Activated naive CD8-positive, alpha-beta T cell treated with anti-CD3 and anti-CD28 coated beads for 36 hours (primary cell): ENCODE measurements around the gene RPL12. TPM values are rescaled to one million over a fixed set of nuclear protein-coding genes. Genes with fewer than 3 reads are reported as not detected.

Source experiments
- DNase-seq: peaks from one replicate; pipeline ENCODE4 v3.0.0; 2021
- H3K27ac Mint-ChIP-seq: one replicate; pipeline ENCODE4 v1.8.0; 2022; ENCODE audit warnings: mild to moderate bottlenecking, moderate library complexity, mixed read lengths
- H3K27me3 Mint-ChIP-seq: one replicate; pipeline ENCODE4 v1.8.0; 2022; ENCODE audit warnings: mild to moderate bottlenecking, mixed read lengths
- H3K36me3 Mint-ChIP-seq: one replicate; pipeline ENCODE4 v1.8.0; 2021; ENCODE audit warnings: mild to moderate bottlenecking, mixed read lengths
- H3K4me1 Mint-ChIP-seq: one replicate; pipeline ENCODE4 v1.8.0; 2021; ENCODE audit warnings: mixed read lengths
- H3K4me3 Mint-ChIP-seq: one replicate; pipeline ENCODE4 v1.8.0; 2022; ENCODE audit warnings: mild to moderate bottlenecking, moderate library complexity, mixed read lengths
- H3K9me3 Mint-ChIP-seq: one replicate; pipeline ENCODE4 v1.8.0; 2022; ENCODE audit warnings: mixed read lengths
- total RNA-seq, 2 experiments: library from RNA; stranded (reverse); gene quantifications; one replicate each; pipeline ENCODE4 v1.2.3, GENCODE V29; 2021

The RPL12 gene
- total RNA-seq: 1,000 to 10,000 TPM; 2,007 to 2,108 TPM

DNA sequence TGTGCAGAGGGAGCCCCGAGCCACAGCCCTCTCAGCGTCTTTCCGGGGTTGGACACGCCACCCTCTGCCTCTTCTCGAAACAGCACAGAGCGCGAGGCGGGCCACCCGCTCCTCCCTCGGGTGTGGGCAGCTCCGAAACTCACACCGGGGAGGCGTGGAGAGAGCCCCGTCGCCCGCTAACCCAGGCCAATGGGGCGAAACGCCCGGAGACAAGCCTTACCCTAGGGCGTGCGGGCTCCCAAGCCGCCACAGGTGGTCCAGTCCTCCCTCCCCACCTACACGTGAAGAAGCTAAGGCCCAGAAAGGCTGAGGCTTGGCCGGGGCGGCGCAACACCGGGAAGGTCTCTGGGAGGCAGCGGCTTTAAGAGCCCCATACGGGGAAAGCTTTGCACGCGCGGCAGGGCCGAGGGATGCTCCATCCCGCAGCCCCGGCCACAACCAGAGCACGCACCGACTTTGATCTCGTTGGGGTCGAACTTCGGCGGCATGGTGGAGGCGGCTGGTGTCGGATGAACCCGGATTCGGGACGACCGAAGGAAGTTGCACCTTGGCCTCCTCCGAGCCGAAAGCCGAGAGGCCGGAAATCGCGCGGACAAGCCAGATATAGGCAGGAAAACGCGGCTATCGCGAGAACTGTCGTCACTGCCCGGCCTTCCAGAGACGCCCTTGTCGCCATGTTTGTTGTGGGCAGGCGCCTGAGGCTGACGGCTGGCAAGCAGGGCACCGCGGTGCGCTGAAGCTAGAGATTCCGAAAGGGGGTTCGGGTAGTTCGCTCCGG is at the start of gene RPL12, which contains the start of gene LRSAM1:
TSS of gene RPL12 (minus strand) at position 577 of the 778 bp plus-strand sequence. CDS start at position 488, 89 bp downstream.
TSS of gene LRSAM1 (plus strand) at position 681 of the 778 bp plus-strand sequence. CDS start 3,018 bp downstream, outside the sequence.
- Mint-ChIP-seq H3K4me1 (peaks cover 39% of the 10 kb centered on the region), H3K9me3 (peaks cover 4% of the 10 kb centered on the region), H3K36me3 (peaks cover 60% of the 10 kb centered on the region), H3K4me3 (peak within 1 kb of the TSS; percentile 96), H3K27me3 (peaks cover 18% of the 10 kb centered on the region), H3K27ac (peak within 1 kb of the TSS; percentile 96)
- peak; percentile 94 for DNase-seq

DNA sequence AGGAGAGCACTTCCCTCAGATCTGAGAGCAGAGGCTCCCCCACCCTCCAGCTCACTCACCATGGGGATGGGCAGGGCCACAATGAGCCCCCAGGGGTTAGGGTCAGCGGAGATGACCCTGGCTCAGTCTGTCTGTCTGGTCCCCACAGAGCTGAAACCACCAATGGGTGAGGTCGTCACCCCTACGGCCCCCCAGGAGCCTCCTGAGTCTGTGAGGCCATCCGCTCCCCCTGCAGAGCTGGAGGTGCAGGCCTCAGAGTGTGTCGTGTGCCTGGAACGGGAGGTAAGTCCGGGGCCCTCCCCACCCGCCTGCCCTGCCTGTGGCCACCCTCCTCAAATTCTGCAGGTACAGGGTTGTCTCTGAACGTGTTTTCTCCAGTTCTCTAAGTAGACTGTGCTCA is 49.7 kb upstream of the RPL12 start:
- H3K36me3 Mint-ChIP-seq: peaks cover under 1% of the 10 kb centered on the region
- H3K27ac Mint-ChIP-seq: no peak overlapping the region
- no peak overlapping the region for H3K4me3 Mint-ChIP-seq
- no peaks in the 10 kb centered on the region for H3K27me3 Mint-ChIP-seq
- no peaks in the 10 kb centered on the region for H3K9me3 Mint-ChIP-seq
- DNase-seq: no peak
- H3K4me1 Mint-ChIP-seq: no peaks in the 10 kb centered on the region

DNA sequence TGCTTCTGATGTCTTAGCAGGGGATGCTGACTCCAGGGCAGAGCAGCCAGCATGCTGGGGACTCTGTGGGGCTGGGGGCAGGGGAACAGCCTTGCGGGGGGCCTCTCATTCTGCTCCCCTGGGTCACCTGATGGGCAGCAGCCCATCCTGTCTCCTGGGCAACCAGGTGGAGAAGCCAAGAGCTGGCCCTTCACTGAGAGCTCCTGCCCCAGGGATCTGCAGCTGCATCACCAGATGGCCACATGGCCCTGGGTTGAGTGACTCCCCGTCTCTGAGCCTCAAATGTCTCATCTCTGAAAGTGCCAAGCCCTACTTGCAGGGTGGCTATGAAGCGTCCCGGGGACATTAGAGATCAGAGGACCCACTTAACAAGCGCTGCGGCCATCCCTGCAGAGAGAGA is 49.2 kb upstream of the RPL12 start:
- Mint-ChIP-seq H3K4me3 (no peak overlapping the region), H3K9me3 (no peaks in the 10 kb centered on the region), H3K27ac (no peak overlapping the region), H3K36me3 (peaks cover 2% of the 10 kb centered on the region), H3K4me1 (no peaks in the 10 kb centered on the region), H3K27me3 (no peaks in the 10 kb centered on the region)
- DNase-seq: no peak

DNA sequence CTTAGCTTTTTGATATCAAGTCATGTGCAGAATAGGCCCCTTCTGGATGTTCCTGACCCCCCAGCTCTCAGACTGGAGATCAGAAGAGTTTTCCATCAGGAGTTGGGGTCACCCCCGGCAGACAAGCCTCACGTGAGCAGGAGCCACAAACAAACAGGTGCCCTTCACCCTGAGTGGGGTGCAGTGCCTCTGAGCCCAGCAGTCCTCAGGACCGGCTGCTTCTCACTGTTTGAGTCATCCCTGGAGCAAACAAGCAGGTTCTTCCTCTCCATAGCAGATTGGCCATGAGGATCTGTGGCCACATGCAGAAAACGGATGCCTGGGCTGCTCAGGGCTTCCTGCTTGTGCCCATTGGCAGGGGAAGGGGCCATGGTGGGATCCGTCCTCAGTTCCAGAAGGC is 47.1 kb upstream of the RPL12 start:
- no peaks in the 10 kb centered on the region for H3K9me3 Mint-ChIP-seq
- no peaks in the 10 kb centered on the region for H3K4me1 Mint-ChIP-seq
- no peaks in the 10 kb centered on the region for H3K27me3 Mint-ChIP-seq
- no peak overlapping the region for H3K27ac Mint-ChIP-seq
- DNase-seq: no peak
- H3K4me3 Mint-ChIP-seq: no peak overlapping the region
- H3K36me3 Mint-ChIP-seq: peaks cover 2% of the 10 kb centered on the region

DNA sequence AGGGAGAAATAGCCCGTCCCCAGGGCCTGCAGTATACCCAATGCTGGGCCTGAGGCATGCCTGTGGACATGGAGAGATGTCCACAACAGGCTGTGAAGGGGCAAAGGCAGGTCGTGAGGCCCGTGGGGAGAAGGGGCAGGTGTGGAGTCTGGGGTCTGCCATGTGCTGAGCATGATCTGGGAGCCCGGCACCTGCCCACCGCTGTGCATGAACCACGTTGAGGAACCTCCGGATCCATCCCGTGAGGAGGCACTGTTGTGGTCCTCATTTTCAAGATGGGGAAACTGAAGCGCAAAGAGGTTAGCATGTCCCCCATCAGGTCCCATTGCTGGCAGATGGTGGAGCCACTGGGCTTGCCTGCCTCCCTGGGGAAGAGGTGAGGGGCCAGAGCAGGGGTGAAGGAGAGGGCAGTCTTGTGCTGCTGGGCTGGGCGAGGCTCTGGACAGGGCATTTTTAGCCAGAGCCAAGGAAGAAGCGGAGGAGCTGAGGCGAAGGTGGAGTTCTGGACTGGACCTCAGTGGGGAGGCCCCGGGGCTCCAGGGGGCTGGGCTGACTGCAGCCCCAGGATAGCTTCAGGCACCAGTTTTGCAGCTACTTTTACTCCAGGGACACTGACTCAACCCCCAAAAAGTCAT is 46.6 kb upstream of the RPL12 start:
- H3K9me3 Mint-ChIP-seq: no peaks in the 10 kb centered on the region
- H3K36me3 Mint-ChIP-seq: peaks cover 2% of the 10 kb centered on the region
- no peaks in the 10 kb centered on the region for H3K4me1 Mint-ChIP-seq
- DNase-seq: no peak
- no peak overlapping the region for H3K4me3 Mint-ChIP-seq
- no peak overlapping the region for H3K27ac Mint-ChIP-seq
- H3K27me3 Mint-ChIP-seq: no peaks in the 10 kb centered on the region

DNA sequence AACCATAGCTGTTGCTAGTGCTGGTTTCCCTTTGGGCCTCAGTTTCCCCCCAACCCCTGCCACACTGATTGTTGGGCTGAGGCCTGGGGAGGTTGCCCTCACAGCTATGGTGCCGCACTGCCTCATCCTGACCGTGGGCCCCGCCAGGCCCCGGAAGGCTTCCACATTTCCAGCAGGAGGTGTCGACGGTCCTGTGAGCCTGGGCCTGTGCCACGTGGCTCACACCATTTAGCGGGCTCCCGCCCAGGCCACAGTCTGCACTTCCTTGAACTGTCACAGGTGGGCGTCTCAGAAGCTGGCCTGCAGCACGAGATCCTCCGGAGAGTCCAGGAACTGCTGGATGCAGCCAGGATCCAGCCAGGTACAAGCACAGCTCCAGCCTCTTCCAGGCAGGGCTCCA is 45.8 kb upstream of the RPL12 start:
- no peak overlapping the region for H3K4me3 Mint-ChIP-seq
- H3K9me3 Mint-ChIP-seq: no peaks in the 10 kb centered on the region
- DNase-seq: no peak
- H3K27me3 Mint-ChIP-seq: no peaks in the 10 kb centered on the region
- H3K36me3 Mint-ChIP-seq: peaks cover 2% of the 10 kb centered on the region
- H3K27ac Mint-ChIP-seq: no peak overlapping the region
- no peaks in the 10 kb centered on the region for H3K4me1 Mint-ChIP-seq

DNA sequence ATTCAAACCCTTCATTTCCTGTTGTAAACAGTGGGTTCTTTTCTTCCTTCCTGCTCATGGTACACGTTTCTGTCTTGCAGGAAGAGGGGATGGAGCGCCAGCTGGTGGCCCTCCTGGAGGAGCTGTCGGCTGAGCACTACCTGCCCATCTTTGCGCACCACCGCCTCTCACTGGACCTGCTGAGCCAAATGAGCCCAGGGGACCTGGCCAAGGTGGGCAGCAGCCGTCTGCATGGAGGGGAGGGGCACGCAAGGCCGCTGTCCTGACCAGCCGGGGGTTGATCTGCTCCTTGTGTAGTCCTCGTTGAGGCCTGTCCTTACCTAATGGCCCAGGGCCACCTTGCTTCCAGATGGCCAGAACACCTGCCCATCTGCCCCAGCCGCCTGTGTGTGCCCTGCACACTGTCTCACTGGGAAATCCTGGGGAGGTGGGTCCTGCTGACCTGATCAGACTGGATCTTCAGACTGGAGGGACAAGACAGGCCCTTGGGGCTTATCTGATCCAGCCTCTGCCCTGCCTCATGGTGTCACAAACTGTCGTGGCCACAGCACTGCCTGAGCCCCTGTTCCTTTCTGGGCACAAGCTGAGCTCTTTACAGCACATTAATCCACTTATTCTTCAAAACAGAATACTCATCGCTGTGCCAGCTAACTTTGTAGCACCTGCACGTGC is 44.8 kb upstream of the RPL12 start:
- Mint-ChIP-seq H3K4me3 (no peak overlapping the region), H3K4me1 (no peaks in the 10 kb centered on the region), H3K27me3 (no peaks in the 10 kb centered on the region), H3K9me3 (no peaks in the 10 kb centered on the region), H3K27ac (no peak overlapping the region), H3K36me3 (peaks cover 2% of the 10 kb centered on the region)
- no peak for DNase-seq

DNA sequence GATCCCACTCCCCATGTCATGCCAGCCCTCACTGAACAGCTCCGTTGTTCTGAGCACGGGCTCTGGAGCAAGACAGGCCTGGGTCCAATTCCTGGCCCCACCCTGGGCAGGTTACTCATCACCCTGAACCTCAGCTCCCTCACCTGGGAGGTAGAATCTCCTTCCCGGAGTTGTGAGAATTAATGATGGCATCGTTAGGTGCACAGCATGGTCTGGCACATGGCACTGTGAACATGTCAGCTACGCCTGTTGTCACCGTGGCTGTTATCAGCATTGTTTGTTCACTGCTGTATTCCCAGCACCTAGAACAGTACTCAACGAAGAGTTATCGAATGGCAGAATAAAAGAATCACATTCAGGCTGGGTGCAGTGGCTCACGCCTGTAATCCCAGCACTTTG is 43.1 kb upstream of the RPL12 start:
- Mint-ChIP-seq H3K9me3 (no peaks in the 10 kb centered on the region), H3K36me3 (peaks cover 2% of the 10 kb centered on the region), H3K4me1 (no peaks in the 10 kb centered on the region)

DNA sequence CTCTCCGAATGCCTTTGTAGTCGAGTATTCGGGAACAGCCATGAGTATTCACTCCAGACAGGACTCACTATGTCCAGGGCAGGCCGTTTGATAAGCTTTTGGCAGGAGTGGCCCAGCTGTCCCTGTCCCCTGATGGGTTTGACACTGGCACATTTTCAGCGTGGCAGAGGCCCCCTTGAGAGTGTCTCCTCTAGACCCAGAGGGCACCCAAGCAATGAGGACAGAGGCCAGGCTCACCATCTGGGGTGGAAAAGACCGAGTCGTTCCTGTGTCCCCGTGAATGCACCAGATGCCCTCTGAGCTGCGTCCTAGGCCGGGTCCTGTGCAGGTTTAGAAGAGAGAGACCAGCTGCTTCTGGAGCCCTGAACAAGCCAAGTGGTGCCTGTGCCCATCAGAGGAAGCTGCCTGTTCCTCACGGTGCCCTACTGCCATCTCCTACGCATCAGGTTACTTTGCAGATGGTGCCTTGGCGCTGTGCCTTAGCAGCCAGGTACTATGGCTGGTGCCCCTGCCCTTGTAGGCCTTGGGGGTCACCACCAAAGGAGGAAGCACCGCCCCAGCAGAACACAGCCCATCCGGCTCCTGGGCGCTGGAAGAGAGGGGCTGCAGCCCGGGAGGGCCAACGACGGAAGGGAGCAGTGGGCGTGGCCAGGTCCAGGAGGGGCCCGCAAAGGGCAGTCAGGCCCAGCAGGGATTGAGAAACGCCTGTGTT is 42.5 kb upstream of the RPL12 start:
- DNase-seq: no peak
- no peak overlapping the region for H3K27ac Mint-ChIP-seq
- peaks cover 2% of the 10 kb centered on the region for H3K36me3 Mint-ChIP-seq
- H3K27me3 Mint-ChIP-seq: no peaks in the 10 kb centered on the region
- no peaks in the 10 kb centered on the region for H3K4me1 Mint-ChIP-seq
- H3K9me3 Mint-ChIP-seq: no peaks in the 10 kb centered on the region
- no peak overlapping the region for H3K4me3 Mint-ChIP-seq

More for the DNA sequence above, 43.1 kb upstream of the RPL12 start:
- Mint-ChIP-seq H3K27ac (no peak overlapping the region), H3K4me3 (no peak overlapping the region), H3K27me3 (no peaks in the 10 kb centered on the region)
- no peak for DNase-seq

DNA sequence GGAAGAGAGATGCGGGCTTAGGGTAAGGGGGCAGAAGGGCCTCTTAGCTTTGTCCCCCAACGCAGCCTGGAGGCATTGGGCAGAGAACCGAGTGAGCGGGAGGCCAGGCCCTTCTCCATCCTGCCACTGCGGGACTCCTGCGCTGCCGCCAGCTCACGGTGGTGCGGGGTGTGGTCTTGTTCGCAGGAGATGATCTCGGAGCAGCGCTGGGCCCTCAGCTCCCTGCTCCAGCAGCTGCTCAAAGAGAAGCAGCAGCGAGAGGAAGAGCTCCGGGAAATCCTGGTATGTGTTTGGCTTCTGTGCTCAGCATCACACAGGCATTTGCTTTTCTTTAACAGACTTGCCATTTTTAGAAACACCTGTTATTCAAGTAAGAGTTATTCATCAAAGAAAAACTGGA is 41.4 kb upstream of the RPL12 start:
- DNase-seq: no peak
- no peaks in the 10 kb centered on the region for H3K27me3 Mint-ChIP-seq
- H3K4me3 Mint-ChIP-seq: no peak overlapping the region
- H3K4me1 Mint-ChIP-seq: no peaks in the 10 kb centered on the region
- H3K36me3 Mint-ChIP-seq: peaks cover 2% of the 10 kb centered on the region
- H3K27ac Mint-ChIP-seq: no peak overlapping the region
- no peaks in the 10 kb centered on the region for H3K9me3 Mint-ChIP-seq

DNA sequence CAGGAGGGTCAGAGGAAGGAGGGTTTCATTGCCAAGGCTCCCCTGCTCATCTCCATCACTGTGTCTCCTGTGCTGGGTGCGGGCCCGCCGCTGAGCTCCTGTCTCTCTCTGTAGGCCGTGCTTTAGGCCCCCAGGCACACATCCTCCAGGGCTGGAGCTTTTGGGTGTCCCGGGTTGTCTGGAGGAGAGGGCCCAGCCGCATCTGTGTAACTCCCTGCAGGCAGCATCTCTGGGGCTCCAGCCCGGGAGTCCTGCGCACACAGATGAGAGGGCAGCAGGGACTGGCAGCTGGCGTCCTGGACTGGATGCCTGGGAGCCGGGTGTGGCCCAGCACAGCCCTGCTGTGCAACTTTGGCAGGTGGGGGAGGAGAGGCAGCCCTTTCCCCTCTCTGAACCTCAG is 40.3 kb upstream of the RPL12 start:
- H3K27me3 Mint-ChIP-seq: no peaks in the 10 kb centered on the region
- no peak overlapping the region for H3K27ac Mint-ChIP-seq
- no peaks in the 10 kb centered on the region for H3K4me1 Mint-ChIP-seq
- peaks cover 2% of the 10 kb centered on the region for H3K36me3 Mint-ChIP-seq
- H3K4me3 Mint-ChIP-seq: no peak overlapping the region
- no peak for DNase-seq
- no peaks in the 10 kb centered on the region for H3K9me3 Mint-ChIP-seq

DNA sequence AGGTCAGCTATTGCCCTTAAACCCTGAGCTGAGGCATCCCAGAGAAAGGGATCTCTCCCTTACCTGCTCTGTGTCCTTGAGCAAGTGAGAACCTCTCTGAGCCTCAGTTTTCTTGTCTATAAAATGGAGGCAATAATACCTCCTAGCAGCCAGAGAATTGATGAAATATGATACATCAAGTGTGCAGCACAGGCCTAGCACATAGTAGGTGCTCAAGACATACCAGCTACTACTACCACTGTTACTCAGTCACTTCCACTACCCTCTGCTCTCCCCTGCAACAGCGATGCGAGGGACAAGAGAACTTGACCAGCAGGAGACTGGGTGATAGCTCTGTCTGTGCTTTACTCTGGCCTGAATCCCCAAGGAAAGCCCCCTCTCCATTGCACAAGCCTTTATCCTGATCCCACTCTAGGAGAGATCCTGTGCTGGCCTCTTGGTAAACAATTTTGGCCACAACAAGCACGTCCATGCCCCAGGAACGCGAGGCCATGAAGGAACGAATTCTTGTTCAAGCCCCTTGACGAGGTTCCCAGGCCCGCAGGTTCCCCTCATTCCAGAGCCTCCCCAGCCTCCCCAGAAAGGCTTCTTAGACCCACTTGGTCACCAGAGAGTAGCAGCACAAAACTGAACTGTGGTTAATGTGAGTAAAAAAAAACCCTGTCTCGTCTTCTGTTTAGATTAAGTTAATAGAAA is 39.5 kb upstream of the RPL12 start:
- no peak overlapping the region for H3K4me3 Mint-ChIP-seq
- no peak overlapping the region for H3K27ac Mint-ChIP-seq
- no peaks in the 10 kb centered on the region for H3K9me3 Mint-ChIP-seq
- no peaks in the 10 kb centered on the region for H3K27me3 Mint-ChIP-seq
- DNase-seq: no peak
- H3K36me3 Mint-ChIP-seq: no peaks in the 10 kb centered on the region
- no peaks in the 10 kb centered on the region for H3K4me1 Mint-ChIP-seq

DNA sequence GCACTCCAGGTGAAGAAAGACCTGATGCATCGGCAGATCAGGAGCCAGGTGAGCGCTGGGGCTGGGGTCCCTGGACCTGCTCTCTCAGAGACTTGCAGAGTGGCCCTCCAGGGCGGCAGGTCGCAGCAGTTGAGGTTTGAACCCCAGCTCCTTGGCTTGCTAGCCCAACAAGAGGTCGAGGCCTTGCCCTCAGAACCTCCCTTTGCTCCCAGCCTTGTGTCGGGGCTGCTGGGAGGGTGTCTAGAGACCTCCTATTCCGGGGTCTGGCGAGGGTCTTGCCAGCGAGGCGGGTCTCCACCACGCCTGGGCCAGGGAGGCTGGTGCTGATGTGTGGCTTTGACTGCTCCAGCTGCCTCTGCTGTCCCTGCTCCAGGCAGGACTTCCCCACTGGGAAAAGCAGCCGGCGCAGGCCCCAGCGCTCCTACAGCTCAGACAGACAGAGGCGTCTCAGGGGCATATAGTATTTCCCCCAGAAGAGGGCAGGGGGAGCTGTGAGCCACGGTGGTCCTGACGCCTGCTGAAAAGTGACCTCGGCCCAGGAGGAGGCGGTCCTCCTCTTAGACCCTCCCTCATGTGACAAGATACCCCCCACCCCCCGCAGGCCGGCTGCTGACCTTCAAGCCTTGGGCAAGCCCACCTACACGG is 38.4 kb upstream of the RPL12 start:
- Mint-ChIP-seq H3K9me3 (no peaks in the 10 kb centered on the region), H3K4me3 (no peak overlapping the region), H3K27me3 (no peaks in the 10 kb centered on the region), H3K4me1 (no peaks in the 10 kb centered on the region), H3K36me3 (no peaks in the 10 kb centered on the region), H3K27ac (no peak overlapping the region)
- no peak for DNase-seq

DNA sequence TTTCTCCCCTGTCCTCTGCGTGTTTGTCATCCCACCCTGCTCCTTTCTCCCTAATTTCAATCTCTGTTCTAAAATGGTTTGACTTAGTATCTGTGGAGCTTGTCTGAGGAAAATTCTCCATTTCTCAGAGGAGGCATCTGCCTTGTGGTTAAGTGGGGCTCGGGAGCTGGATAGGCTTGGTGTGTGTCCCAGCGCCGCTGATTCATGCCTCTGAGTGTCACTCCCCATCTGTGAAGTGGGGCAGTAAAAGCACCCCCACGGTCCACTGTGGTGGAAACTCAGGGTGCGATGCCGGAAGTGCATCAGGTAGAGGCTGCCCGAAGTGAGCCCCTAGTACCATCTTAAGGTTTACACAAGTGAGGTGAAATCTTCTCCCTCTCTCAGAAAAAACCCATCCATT is 37.7 kb upstream of the RPL12 start:
- no peaks in the 10 kb centered on the region for H3K9me3 Mint-ChIP-seq

More for the DNA sequence above, 37.7 kb upstream of the RPL12 start:
- no peak overlapping the region for H3K4me3 Mint-ChIP-seq
- H3K4me1 Mint-ChIP-seq: no peaks in the 10 kb centered on the region
- DNase-seq: no peak
- peaks cover 6% of the 10 kb centered on the region for H3K36me3 Mint-ChIP-seq
- H3K27ac Mint-ChIP-seq: no peak overlapping the region
- H3K27me3 Mint-ChIP-seq: no peaks in the 10 kb centered on the region
